Left colon (tissue), 2 donors: ENCODE results near the gene C1QTNF12. TPM values are rescaled to one million over a fixed set of nuclear protein-coding genes. Genes with fewer than 3 reads are reported as not detected.

Experiments used
- ATAC-seq: fragments of 200-7000 bp; cut with Tn5 transposase; one replicate; pipeline ENCODE4 v1.9.1; 2020; ENCODE audit warnings: mild to moderate bottlenecking, moderate library complexity
- DNase-seq, 2 donors: peaks; one replicate each; pipeline ENCODE4 v3.0.0-alpha.2; 2020
- intact Hi-C, 2 donors: fragments of 100-400 bp; cut with DNase I in 1 of 2; cut with micrococcal nuclease in 1 of 2; formaldehyde crosslinking; loops; one replicate each; pipeline versions ENCODE4 v1.11.2 to v1.14.0; 2022; cut with DNase I, micrococcal nuclease
- total RNA-seq, 2 donors: library from RNA; stranded (reverse); fragmentation: NEBNext Ultra II Directional; extraction: Animal tissue kit (Norgen Biotek cat#: 25700); gene quantifications; one replicate each; pipeline ENCODE4 v1.2.1, GENCODE V29; 2021
- donor health status: DM: no; HTN: no; CAD: no.
- donor health status: DM: yes; HTN: yes; CAD: no.

Gene C1QTNF12
- total RNA-seq, 2 donors from 2014 or later = 40.0 to 71.6 TPM

DNA sequence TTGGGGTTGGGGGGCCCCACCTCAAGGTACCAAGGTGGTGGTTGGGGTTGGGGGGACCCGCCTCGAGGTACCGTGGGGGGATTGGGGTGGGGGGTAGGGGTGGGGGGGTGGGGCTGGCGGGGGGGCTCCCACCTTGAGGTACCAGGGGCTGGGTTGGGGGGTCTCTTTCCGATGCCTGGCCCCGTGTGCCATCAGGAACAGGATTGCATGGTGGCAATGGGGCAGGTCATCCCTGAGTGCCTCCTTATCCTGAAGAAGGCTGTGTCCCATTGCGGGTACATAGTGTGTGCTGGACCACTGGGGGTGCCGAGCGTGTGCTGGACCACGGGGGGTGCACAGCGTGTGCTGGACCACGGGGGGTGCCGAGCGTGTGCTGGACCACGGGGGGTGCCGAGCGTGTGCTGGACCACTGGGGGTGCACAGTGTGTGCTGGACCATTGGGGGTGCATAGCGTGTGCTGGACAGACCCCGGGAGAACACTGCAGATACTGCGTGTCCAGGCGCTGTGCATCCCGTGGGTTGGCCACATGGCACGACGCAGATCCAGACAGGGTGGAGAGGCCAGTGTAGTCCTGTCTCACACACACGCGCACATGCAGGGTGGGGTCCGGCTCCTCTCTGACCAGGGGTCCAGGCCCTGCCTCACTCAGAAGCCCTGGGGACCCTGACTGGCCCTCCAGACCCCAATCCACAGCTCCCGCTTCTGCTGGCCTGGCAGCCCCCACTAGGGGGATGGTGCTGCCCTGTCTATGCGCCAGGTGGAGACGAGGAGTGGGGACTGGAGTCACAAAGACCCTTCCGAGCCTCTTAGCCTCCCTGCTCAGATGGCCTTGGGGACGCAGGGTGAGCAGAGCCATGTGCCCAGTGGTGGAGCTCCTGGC, 37.9 kb upstream of the C1QTNF12 start:
- intact Hi-C loops = no loop called here
- ATAC-seq (no peak), DNase-seq (peak in 1 of 2 donors; percentile 23)

DNA sequence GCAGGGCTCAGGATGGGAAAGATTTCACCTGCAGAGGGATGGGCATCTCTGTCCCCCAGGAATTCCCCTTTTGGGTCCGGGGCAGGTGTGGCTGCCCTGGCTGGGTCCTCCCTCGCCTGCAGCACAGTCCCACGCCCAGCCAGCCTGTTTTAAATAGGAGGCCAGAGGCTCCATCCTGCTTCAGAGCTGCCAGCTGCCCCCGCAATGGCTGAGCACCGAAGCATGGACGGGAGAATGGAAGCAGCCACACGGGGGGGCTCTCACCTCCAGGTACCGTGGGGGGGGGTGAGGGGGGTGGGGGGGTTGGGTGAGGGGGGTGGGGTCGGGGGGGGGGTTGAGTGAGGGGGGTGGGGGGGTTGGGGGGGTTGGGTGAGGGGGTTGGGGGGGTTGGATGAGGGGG, 37.3 kb upstream of the C1QTNF12 start:
- intact Hi-C loops = no loop called here
- ATAC-seq (no peak), DNase-seq (no peak)

DNA sequence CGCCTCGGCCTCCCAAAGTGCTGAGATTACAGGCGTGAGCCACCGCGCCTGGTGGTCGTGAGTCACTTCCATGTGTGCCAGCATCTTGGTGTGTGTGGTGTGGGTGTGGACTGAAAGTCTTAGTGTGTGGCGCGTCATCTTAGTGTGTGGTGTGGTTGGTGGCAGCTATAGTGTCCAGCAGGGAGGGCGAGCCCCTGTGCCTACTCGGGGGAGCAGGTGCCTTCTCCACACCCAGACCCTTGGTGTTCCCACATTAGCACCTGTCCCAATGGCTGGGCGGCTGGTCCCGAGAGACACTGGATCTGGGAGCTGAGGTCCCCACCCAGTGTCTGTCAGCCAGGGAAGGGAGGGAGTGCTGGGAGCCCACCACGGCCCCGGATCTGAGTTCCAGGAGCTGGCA, 36.5 kb upstream of the C1QTNF12 start:
- intact Hi-C loops = no loop called here
- ATAC-seq = no peak
- no peak for DNase-seq

DNA sequence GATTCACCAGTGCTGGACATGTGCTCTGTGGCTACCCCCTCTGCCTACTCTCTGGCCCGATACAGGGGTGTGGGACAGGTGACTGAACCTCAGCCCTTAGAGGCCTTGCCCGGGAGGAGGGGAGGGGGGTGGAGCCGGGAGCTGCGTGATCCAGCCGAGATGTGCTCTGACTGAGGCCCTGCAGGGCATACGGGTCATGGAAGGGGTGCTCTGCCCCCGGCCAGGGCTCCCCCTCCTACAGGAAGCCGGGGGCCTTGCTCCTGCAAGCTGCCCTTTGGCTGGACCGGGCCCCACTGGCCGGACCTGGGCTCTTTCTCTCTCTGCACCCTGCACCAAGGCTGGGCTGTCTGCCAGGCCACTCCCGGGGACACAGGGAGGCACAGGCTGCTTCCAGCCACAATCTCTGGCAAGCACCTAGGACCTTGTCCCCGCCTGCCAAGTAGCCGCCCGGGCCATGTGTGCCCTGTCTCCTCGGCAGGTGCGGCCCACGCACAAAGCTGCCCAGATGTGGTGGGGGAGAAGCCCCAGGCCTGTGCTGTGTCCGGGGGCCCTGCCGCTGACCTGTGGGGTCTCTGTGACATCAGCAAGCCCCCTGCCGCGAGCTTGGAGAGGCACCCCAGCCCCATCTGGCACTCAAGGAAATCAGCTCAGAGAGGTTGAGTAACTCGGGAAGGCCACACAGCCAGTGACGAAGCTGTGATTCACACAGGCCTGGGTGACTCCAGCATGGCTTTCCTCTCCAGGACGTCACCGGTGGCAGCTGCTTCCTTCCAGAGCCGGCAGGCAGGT, 35.2 kb upstream of the C1QTNF12 start:
- DNase-seq = peak; percentile 92 to 93
- peak; percentile 91 for ATAC-seq
- intact Hi-C loops = no loop called here

DNA sequence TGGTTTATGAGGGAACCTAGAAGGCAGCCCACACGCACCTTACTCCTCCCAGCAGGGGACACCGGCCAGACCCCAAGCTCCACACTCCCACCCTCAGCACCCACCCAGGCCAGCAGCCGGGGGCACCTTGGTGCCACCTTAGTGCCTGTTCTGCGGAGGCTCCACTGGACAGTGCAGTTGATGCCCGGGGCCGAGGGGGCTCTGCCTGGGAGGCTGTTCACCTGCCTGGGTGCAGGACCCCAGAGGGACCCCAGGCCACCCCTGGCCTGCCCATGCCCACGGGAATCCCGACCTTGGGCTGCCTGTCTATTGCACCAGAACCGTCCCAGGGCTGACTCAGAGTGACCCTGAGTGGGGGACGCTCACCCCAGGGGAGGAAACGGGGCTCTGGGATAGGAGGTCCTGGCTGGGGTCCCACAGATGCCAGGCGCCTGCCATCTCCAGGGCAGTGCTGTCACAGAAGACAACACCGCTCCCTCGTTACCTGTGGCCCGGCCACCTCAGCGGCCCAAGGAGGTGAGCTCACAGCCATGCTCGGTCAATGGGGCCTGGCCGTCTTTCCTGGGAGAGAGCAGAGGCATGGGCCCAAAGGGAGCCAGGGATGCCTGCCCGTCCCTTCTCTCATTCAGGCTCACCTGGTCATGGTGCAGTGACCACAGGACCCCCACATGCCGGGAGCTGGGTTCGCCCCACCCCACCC, 34.4 kb upstream of the C1QTNF12 start:
- DNase-seq = no peak
- intact Hi-C loops = no loop called here
- ATAC-seq = no peak

DNA sequence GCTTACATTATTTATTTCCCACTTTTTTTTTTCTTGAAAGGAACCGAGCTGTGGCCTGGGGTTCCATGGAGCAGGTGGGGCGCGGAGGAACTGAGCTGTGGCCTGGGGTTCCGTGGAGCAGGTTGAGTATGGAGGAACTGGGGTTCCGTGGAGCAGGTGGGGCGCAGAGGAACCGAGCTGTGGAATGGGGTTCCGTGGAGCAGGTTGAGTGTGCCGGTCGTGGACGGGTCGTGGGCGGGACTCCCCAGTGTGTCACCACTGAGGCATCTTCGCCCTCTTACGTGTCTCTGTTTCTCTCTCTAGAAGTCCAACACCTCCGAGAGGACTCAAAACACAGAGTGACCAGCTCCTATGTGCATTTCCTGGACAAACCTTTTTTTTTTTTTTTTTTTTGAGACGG, 32.5 kb upstream of the C1QTNF12 start:
- intact Hi-C loops = no loop called here
- DNase-seq (no peak), ATAC-seq (no peak)

DNA sequence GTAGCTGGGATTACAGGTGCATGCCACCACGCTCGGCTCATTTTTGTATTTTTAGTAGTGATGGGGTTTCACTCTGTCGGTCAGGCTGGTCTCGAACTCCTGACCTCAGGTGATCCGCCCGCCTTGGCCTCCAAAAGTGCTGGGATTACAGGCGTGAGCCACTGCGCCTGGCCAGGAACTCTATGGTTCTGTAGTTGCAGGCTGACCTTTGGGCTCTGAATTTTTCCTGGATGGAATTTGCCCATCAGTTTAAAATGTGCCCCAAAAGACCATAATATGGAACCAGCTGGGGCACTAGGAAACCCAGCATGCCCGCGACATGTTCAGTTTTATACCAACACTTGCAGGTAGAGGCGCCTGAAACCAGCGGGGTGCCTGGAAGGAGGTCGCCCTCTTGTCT, 32.1 kb upstream of the C1QTNF12 start:
- no peak for ATAC-seq
- DNase-seq = no peak
- intact Hi-C loops = no loop called here

DNA sequence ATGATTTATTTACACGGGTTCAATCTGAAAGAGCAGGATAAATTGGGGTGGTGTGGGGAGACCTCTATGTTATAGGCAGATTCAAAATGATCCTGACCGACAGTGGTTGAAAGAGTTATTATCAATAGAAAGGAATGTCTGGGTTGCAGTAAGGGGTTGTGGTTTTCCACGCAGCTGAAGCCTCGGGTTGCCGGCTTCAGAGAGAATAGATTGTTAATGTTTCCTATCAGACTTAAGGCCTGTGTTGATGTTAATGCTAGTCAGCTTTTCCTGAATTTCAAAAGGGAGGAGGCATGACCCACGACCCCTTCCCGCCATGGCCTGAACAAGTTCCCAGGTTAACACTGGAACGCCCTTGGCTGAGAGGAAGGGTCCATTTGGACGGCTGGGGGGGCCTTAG, 29.3 kb upstream of the C1QTNF12 start:
- intact Hi-C loops = no loop called here
- no peak for DNase-seq
- ATAC-seq = no peak

DNA sequence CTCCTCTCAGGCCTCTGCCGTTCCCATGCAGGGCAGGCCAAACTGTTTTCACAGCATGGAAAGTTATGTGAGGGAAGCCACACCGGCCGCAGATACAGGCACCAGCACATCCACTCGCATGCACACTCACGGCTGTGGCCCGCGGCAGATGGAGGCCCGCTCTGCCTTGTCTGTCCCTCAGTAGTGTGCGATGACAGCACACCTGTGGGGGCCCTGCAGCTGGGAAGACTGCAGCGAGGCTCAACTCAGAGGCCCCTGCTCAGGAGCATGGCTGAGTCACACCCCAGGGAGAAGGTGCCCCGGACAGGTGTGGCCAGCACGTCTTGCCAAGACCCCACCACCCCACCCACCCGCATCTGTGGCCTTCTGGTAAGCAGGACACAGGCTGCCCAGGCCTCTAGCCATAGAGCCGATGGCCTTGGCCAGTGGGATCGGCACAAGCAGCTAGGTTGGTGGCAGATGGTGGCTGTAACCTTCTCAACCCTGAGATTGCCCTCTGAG, 28.5 kb upstream of the C1QTNF12 start:
- DNase-seq (no peak), ATAC-seq (no peak)
- intact Hi-C loops = no loop called here

DNA sequence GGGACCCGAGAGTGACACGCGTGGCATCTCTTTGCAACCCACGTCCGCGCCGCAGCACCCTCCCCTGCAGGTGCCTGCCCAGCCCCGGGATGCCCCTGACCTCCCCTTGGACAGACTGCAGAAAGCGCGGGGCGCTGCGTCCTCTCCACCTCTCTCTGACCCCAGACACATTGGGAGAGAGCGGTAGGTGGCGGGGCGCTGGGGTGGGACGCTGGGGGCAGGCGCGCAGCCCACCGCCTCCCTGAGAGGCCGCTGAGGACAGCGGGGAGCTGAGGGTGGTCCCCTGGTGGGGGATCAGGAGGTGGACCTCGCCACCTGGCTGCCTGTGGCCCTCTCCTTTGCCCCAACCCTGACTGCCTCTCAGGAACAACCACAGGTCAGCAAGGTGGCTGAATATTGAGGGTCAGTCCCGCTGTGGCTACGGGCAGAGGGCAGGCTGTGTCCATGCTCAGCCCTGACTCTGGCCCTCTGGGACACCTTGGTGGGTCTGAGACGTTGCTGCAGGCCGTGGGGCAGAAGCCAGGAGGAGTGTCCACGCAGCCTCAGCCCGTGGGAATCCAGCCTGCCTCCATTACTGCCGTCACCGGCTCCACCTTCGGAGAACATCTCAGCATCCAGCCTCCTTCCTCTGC, 27.9 kb upstream of the C1QTNF12 start:
- intact Hi-C loops = no loop called here
- ATAC-seq = no peak
- no peak for DNase-seq

DNA sequence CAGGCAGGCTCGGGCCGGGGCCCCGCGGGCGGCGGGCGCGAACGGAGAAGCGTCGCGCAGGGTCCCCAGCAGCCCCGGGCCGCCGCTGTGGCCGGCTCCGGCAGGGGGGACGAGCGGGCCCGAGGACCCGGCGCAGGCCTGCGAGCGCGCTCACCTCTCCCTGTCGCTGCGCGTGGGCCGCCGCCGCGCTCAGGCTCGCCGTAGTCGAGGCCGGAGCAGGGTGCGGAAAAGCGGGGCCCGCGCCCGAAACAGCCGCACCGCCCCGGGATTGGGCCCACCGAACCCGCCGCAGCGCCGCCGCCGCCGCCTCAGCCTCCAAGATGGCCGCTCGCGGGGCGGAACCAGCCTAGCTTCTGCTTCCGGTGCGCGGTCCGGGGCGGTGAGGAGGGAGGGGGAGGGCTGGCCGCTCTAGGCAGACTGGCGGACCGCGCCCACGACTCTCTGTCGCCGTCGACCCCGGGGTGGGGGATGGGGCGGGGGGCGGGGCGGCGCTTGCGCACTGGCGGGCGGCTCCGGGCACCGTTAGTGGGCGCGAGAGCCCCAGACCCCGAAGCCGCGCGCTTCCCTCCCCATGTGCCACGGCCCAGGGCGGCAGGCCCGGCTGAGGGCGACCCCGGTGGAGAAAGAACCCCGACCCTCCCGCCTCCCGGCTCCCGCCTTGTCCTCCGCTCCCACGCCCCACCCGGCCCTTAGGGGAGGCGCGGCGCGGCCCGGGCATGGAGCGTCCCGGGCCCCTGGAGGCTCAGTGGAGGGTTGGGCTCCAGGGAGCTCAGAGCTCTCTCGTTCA, 27.2 kb upstream of the C1QTNF12 start, which contains the start of gene UBE2J2:
TSS of gene UBE2J2 (minus strand) at position 343 of the 787 bp plus-strand sequence. CDS start 5,862 bp downstream, outside the sequence.
- ATAC-seq (peak; percentile 86), DNase-seq (peak; percentile 96 to 97)
- intact Hi-C loops = no loop called here

DNA sequence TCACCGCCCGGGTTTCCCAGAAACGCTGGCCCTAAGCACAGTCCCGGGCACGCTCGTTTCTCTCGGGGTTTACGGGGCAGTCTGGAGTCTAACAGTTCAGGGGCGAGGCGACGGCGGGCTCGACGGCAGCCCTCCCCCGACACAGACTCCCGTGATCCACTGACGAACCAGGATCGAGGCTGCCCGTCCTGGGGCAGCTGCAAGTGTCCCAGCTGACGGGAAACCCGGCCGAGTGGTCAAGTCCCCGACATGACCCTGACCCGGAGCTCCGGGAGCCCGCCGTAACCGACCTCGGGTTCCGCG, 26.6 kb upstream of the C1QTNF12 start:
- ATAC-seq (peak; percentile 2), DNase-seq (no peak)
- intact Hi-C loops = no loop called here

DNA sequence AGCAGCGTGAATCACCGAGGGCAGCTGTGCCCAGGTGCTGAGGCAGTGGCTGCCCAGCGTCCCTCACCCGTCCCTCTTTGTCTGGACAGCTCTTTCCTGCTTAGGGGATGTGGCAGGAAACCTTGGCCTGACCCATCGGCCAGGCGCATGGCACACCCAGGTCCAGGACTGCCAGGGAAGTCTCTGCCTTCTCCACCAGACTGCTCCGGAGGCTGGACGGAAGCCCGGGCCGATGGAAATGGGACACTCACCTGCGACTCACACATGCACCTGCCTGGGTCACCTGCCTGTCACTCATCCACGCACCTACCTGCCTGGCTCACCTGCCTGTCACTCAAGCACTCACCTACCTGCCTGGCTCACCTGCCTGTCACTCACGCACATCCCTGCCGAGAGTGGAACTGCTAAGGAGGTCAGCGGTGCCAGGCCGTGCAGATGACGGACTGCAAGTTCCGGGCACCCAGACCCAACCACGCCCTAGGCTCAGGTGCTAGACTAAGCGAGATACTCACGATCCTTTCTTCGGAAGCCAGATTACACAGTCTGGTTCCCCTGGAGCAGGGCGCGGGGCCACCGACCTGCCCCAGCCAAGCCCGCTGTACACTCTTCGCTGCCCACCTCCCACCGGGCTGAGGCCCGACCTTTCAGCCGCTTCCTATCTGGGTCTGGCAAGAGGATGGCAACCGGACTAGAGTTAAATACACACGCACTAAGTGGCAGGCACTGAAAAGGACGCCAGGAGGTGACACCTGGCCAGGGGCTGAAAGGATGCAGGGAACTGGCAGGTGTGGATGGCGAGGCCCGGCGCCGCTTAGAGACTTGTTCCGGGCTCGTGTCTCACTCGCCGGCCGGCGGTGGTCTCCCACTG, 26.1 kb upstream of the C1QTNF12 start:
- DNase-seq (peak; percentile 66 to 84), ATAC-seq (peak; percentile 75)
- intact Hi-C loops = no loop called here

DNA sequence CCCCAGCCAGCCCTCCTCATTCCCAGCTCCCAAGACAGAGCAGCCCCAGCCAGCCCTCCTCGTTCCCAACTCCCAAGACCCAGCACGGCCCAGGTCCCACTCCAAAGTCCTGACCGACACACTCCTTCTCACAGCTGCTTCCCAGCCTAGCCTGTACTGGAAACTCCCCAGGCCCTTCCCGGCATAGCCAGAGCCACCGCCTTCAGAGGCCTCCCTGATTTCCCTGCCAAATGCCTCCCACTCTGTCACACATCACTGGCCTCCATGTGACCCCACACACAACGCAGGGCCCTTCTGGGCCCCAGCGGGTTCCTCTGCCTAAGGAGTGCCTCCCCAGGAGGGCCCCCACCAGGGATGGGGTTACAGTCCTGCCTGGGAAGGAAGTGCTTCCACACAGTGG, 24.3 kb upstream of the C1QTNF12 start:
- intact Hi-C loops = no loop called here
- no peak for ATAC-seq
- DNase-seq = no peak

DNA sequence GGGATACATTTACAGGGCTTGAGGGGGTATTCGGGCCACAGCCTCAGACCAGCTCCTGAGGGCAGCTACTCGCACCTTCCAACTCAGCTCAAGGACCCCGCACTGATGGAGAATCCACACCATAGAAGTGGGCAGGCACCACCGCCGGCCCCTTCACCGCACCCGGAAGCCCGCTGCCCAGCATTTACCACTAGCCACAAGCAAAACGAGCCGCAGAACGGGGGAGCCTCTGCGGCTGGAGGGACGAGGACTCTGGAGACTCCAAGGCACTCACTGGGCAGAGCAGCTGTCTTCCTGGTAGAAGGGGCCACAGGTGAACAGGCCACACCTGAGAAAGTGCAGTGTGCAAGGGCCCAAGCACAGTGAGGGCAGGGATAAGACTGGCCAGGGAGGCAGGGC, 21.8 kb upstream of the C1QTNF12 start:
- DNase-seq = no peak
- intact Hi-C loops = no loop called here
- no peak for ATAC-seq

DNA sequence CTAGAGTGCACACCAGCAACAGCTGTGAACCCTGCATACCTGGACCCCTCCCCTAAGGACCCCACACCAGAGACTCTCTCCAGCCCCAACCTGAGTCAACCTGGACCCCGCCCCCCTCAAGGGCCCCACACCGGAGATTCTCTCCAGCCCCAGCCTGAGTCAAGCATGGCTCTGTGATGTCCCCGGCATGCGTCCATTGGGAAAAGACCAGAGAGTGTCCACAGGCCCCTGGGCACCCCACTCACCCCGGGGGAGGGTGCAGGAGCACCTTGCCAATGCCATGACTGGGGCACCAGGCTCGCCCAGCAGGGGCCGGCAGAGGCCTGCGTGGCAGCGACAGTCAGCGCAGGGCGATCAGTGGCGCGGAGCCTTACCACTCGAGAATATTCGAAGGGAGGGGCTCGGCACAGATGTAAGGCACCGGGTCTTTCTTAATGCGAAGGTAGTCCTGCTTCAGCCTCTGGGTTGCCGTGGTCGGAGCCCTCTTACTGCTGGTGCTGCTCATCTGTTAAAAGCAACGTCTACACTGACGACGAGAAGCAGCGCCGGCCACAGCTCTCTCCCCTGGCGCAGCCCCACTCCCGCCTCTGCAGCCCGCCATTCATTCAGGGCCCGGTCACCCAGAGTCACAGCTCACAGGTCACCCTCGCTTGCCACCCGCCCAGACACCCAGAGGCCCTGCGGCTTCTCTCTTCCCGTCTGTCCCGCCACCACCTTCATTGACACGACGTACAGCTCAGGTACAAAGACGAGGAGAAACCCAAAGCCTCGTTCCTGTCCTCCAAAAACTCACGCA, 21.2 kb upstream of the C1QTNF12 start:
- DNase-seq (no peak), ATAC-seq (no peak)
- intact Hi-C loops = no loop called here

DNA sequence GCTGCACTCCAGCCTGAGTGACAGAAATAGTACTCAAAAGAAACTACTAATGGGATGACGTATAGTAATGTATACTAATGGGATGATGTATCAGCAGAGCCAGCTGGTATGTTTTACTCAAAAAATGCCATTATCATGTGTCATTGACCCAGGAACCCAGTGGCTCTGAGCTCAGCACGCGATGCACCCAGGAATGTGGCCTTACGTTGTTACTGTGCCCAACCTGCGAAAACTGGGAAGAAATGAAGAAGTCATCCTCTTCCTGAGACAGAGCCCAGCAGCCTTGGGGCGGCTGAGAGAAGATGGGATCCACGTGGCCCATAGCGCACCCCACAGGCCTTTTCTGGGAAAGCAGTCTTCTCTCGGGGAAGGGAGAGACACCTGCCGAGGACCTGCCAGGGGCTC, 18.3 kb upstream of the C1QTNF12 start:
- intact Hi-C loops = no loop called here
- peak; percentile 27 for ATAC-seq

More for the DNA sequence above, 18.3 kb upstream of the C1QTNF12 start:
- DNase-seq = no peak
